SK-N-SH treated with all-trans-retinoic acid at 6 μM for 48 hours (cell line): ENCODE results near the gene APH1A.
"Not testable (repeated sequence)": the region's sequence is repeated elsewhere in the genome, so short reads cannot be mapped to it uniquely, and the experiment has no call there.

Experiments
- ARNTL ChIP-seq: fragments of 450-650 bp; formaldehyde crosslinking; IDR thresholded peaks from 2 replicates; pipeline ENCODE4 v1.5.0; 2020; ENCODE audit warnings: low read depth, mild to moderate bottlenecking, moderate library complexity, borderline replicate concordance
- CSDC2 ChIP-seq: fragments of 250-450 bp; sonication (Bioruptor Pico); IDR thresholded peaks from 2 replicates; pipeline ENCODE4 v1.5.0; 2020; ENCODE audit warnings: mild to moderate bottlenecking, moderate library complexity
- CSRNP3 ChIP-seq: fragments of 250-450 bp; sonication (Bioruptor Pico); IDR thresholded peaks from 2 replicates; pipeline ENCODE4 v1.5.1; 2021; ENCODE audit warnings: mild to moderate bottlenecking, moderate library complexity
- ESRRG ChIP-seq: fragments of 250-450 bp; sonication (Bioruptor Pico); IDR thresholded peaks from 2 replicates; pipeline ENCODE4 v1.6.1; 2021; ENCODE audit warnings: mild to moderate bottlenecking
- OSR1 ChIP-seq: fragments of 250-450 bp; sonication (Bioruptor Pico); IDR thresholded peaks from 2 replicates; pipeline ENCODE4 v1.8.0; 2022; ENCODE audit warnings: moderate library complexity, mild to moderate bottlenecking, inconsistent platforms
- PATZ1 ChIP-seq: fragments of 250-450 bp; sonication (Bioruptor Pico); IDR thresholded peaks from 2 replicates; pipeline ENCODE4 v1.8.0; 2020; ENCODE audit warnings: mild to moderate bottlenecking, moderate library complexity, borderline replicate concordance
- PPARA ChIP-seq: fragments of 250-450 bp; sonication (Bioruptor Pico); IDR thresholded peaks from 2 replicates; pipeline ENCODE4 v1.5.0; 2020; ENCODE audit warnings: mild to moderate bottlenecking, borderline replicate concordance
- TCF4 ChIP-seq: fragments of 250-450 bp; sonication (Bioruptor Pico); IDR thresholded peaks from 2 replicates; pipeline ENCODE4 v1.8.0; 2021; ENCODE audit warnings: mild to moderate bottlenecking, moderate library complexity, borderline replicate concordance
- TOX ChIP-seq: fragments of 250-450 bp; sonication (Bioruptor Pico); IDR thresholded peaks from 2 replicates; pipeline ENCODE4 v1.8.0; 2021; ENCODE audit warnings: mild to moderate bottlenecking, moderate library complexity, borderline replicate concordance
- TSHZ2 ChIP-seq: fragments of 250-450 bp; sonication (Bioruptor Pico); IDR thresholded peaks from 2 replicates; pipeline ENCODE4 v1.5.0; 2020; ENCODE audit warnings: mild to moderate bottlenecking, moderate library complexity
- ZFP3 ChIP-seq: fragments of 250-450 bp; sonication (Bioruptor Pico); IDR thresholded peaks from 2 replicates; pipeline ENCODE4 v1.5.0; 2020; ENCODE audit warnings: mild to moderate bottlenecking, moderate library complexity
- ZFP30 ChIP-seq: fragments of 450-650 bp; formaldehyde crosslinking; IDR thresholded peaks from 2 replicates; pipeline ENCODE4 v1.5.0; 2022; ENCODE audit warnings: mild to moderate bottlenecking, moderate library complexity
- ZNF565 ChIP-seq: fragments of 450-650 bp; formaldehyde crosslinking; conservative IDR thresholded peaks from 2 replicates; pipeline ENCODE4 v1.5.0; 2020; ENCODE audit warnings: low read depth, mild to moderate bottlenecking, moderate library complexity
- ZNF8 ChIP-seq: fragments of 450-650 bp; formaldehyde crosslinking; IDR thresholded peaks from 2 replicates; pipeline ENCODE4 v1.5.0; 2020; ENCODE audit warnings: mild to moderate bottlenecking, moderate library complexity

GRCh38 chr1:150215855-150216254 lies 53.0 kb downstream of the APH1A start:
- not testable (repeated sequence) for TF ChIP-seq ARNTL (CRISPR knock-in tag); TCF4 (CRISPR knock-in tag); CSDC2; OSR1; PATZ1; TOX (CRISPR knock-in tag); ZNF565 (CRISPR knock-in tag); CSRNP3 (CRISPR knock-in tag); ESRRG (CRISPR knock-in tag); ZNF8 (CRISPR knock-in tag); ZFP30; TSHZ2 (CRISPR knock-in tag); ZFP3 (CRISPR knock-in tag); PPARA
